ENCODE data around the gene KAZALD1. TPM values are rescaled to one million over a fixed set of nuclear protein-coding genes. Genes with fewer than 3 reads are reported as not detected.

The KAZALD1 gene
- polyA plus RNA-seq, 1 of the 3 experiments (the other 2 are of a cell fraction): 3.0 TPM

GRCh38 chr10:101035314-101035713 is 26.5 kb upstream of the KAZALD1 start:
- Histone ChIP-seq H3K27me3 (ENCODE audit: insufficient read depth) (no peaks in the 10 kb centered on the region), H3K4me3 (ENCODE audit: low read depth in 2 of 2, low read length in 1 of 2) (no peak overlapping the region), H4K20me1 (ENCODE audit: insufficient read depth) (peaks cover 39% of the 10 kb centered on the region), H3K9ac (no peak overlapping the region), H3K4me2 (no peak overlapping the region), H3K9me3 (no peaks in the 10 kb centered on the region), H3K9me2 (no peaks in the 10 kb centered on the region), H3K36me3 (replicated peaks in 1 of 2; ENCODE audit: control insufficient read depth in 1 of 2, insufficient read depth in 2 of 2, low read length in 1 of 2) (peaks cover 38 to 53% of the 10 kb centered on the region in 2 experiments), H3F3A (replicated peaks; ENCODE audit: insufficient read depth) (peaks cover 32% of the 10 kb centered on the region), H2AFZ (ENCODE audit: low read depth) (no peak overlapping the region), H3K27ac (ENCODE audit: low read depth in 2 of 2, low read length in 1 of 2) (no peak overlapping the region), H3K4me1 (ENCODE audit: control insufficient read depth in 1 of 2, insufficient read depth in 2 of 2, low read depth in 1 of 2, low read length in 1 of 2) (peaks cover 7 to 22% of the 10 kb centered on the region in 2 experiments; a peak in 2 of 4 replicates), H3K79me2 (ENCODE audit: insufficient read depth) (peaks cover 47% of the 10 kb centered on the region)
- TF ChIP-seq FOXM1 (IDR thresholded peaks at IDR 0.05; ENCODE audit: low read depth): no peak
- TF ChIP-seq SIN3A (IDR thresholded peaks at IDR 0.05; ENCODE audit: borderline replicate concordance, low read depth, low read length): no peak
- TF ChIP-seq, protein P1, sequence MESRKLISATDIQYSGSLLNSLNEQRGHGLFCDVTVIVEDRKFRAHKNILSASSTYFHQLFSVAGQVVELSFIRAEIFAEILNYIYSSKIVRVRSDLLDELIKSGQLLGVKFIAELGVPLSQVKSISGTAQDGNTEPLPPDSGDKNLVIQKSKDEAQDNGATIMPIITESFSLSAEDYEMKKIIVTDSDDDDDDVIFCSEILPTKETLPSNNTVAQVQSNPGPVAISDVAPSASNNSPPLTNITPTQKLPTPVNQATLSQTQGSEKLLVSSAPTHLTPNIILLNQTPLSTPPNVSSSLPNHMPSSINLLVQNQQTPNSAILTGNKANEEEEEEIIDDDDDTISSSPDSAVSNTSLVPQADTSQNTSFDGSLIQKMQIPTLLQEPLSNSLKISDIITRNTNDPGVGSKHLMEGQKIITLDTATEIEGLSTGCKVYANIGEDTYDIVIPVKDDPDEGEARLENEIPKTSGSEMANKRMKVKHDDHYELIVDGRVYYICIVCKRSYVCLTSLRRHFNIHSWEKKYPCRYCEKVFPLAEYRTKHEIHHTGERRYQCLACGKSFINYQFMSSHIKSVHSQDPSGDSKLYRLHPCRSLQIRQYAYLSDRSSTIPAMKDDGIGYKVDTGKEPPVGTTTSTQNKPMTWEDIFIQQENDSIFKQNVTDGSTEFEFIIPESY (IDR thresholded peaks at IDR 0.05; ENCODE audit: borderline replicate concordance, low read depth): no peak
- TF ChIP-seq TAF1 (IDR thresholded peaks at IDR 0.05; ENCODE audit: borderline replicate concordance, low read depth, low read length): no peak
- TF ChIP-seq CHD2 (IDR thresholded peaks at IDR 0.05; ENCODE audit: low read length, partially characterized antibody): no peak
- no peak for TF ChIP-seq GATA2 (CRISPR knock-in tag; IDR thresholded peaks at IDR 0.05)
- no peak for TF ChIP-seq SMC3 (IDR thresholded peaks at IDR 0.05; ENCODE audit: low read depth, low read length)
- TF ChIP-seq GABPA (IDR thresholded peaks at IDR 0.05; ENCODE audit: low read depth): no peak
- no peak for TF ChIP-seq RAD21 (IDR thresholded peaks at IDR 0.05; ENCODE audit: low read length)
- TF ChIP-seq, protein P2, sequence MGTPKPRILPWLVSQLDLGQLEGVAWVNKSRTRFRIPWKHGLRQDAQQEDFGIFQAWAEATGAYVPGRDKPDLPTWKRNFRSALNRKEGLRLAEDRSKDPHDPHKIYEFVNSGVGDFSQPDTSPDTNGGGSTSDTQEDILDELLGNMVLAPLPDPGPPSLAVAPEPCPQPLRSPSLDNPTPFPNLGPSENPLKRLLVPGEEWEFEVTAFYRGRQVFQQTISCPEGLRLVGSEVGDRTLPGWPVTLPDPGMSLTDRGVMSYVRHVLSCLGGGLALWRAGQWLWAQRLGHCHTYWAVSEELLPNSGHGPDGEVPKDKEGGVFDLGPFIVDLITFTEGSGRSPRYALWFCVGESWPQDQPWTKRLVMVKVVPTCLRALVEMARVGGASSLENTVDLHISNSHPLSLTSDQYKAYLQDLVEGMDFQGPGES (IDR thresholded peaks at IDR 0.05; ENCODE audit: low read depth, low read length): no peak
- TF ChIP-seq, protein P3, sequence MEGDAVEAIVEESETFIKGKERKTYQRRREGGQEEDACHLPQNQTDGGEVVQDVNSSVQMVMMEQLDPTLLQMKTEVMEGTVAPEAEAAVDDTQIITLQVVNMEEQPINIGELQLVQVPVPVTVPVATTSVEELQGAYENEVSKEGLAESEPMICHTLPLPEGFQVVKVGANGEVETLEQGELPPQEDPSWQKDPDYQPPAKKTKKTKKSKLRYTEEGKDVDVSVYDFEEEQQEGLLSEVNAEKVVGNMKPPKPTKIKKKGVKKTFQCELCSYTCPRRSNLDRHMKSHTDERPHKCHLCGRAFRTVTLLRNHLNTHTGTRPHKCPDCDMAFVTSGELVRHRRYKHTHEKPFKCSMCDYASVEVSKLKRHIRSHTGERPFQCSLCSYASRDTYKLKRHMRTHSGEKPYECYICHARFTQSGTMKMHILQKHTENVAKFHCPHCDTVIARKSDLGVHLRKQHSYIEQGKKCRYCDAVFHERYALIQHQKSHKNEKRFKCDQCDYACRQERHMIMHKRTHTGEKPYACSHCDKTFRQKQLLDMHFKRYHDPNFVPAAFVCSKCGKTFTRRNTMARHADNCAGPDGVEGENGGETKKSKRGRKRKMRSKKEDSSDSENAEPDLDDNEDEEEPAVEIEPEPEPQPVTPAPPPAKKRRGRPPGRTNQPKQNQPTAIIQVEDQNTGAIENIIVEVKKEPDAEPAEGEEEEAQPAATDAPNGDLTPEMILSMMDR (IDR thresholded peaks at IDR 0.05): no peak
- no peak for TF ChIP-seq ELF1 (IDR thresholded peaks at IDR 0.05)
- no peak for TF ChIP-seq RXRA (IDR thresholded peaks at IDR 0.05; ENCODE audit: borderline replicate concordance, low read depth)
- TF ChIP-seq NRF1 (IDR thresholded peaks at IDR 0.05; ENCODE audit: low read depth, low read length): no peak
- TF ChIP-seq USF2 (IDR thresholded peaks at IDR 0.05; ENCODE audit: borderline replicate concordance, low read depth, low read length): no peak
- TF ChIP-seq USF1 (IDR thresholded peaks at IDR 0.05; ENCODE audit: borderline replicate concordance, low read depth): no peak
- no peak for TF ChIP-seq PBX3 (IDR thresholded peaks at IDR 0.05)
- no peak for TF ChIP-seq MEF2A (IDR thresholded peaks at IDR 0.05; ENCODE audit: borderline replicate concordance, low read depth)
- CTCF ChIA-PET: interaction anchor here (0.9 to 15.0 kb wide), 8 partner anchors 7 to 107 kb away, joined by 3 to 198 read pairs (median 5); no protein-coding TSS in a partner anchor
- DNase-seq: no peak
- WGBS (ENCODE audit: low lambda C conversion rate): no CpG with 5 or more reads among the region's 7 CpGs
- POLR2A ChIA-PET: interaction anchor here (0.6 kb wide), 1 partner anchor 31 kb away, joined by 3 read pairs; no protein-coding TSS in a partner anchor

All from SK-N-SH (cell line).